HG02870 (cell line): ENCODE results near the gene PDE10A.
"Not testable (repeated sequence)": the region's sequence is repeated elsewhere in the genome, so short reads cannot be mapped to it uniquely, and the experiment has no call there.

Experiments
- ATAC-seq: cut with Tn5 transposase; IDR thresholded peaks from one replicate; pipeline ENCODE4 v1.9.1; 2021; ENCODE audit warnings: mild to moderate bottlenecking, moderate library complexity; ENCODE audit not compliant: unreplicated experiment

The PDE10A gene

DNA sequence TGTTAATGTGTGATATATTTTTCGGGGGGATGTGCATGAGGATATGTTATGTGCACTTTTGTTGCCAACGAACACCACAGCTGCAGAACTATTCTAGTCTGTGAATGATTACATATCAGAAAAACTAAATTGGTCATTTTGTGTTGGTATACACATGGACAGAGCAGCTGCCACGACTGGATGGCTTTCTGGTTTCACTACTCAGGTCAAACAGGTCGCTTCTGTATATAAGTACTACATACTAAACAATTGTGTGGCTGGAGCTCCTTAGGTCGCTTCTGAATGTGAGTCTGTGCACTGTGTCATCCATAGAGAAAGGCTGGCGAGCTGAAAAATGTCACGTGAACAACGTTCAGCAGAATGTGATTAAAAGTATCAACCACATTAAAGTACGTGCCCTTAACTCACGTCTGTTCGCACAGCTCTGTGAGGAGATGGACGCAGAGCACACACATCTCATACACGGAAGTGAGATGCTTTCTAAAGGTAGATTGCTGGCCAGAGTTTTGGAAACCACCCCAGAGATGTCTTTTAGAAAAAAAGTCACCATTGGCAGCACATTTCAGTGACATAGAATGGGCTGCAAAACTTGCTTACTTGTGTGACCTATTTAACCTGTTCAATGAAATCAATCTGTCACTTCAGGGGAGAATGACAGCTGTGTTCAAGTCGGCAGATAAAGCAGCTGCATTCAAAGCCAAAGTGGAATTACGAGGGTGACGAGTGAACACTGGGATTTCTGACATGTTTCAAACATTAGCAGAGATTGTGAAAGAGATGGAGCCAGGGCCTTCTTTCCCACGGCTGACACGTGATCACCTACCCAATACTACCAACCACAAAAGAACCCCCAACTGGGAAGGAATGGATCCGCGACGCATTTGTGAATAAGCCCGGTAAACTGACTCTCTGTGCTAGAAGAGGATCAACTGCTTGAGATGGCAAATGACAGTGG is 176.6 kb downstream of the PDE10A start:
- no peak for ATAC-seq

DNA sequence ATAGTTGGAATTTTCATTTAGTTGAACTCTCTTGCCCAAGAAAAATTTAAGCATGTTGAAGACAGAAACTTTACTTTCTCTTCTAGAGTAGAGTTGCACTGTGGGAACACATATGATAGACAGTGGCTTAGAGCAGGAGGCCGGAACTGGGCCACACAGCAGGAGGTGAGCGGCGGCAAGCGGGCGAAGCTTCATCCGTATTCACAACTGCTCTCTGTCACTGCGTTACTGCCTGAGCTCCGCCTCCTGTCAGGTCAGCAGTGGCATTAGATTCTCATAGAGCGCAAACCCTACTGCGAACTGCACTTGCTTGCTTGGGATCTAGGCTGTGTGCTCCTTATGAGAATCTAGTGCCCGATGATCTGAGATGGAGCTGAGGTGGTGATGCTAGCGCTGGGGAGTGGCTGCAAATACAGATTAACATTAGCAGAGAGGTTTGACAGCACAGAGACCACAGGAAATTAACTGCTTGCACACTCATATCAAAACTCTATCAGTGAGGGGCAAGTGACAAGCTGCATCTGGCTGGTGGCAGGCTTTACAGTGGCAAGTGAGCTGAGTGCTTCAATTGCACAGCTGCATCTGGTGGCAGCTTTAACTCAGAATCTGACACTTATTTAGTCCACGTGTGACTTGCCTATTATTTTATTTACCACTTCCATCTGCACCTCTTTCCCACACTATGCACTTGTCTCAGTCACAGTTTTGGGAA is 178.7 kb downstream of the PDE10A start:
- no peak for ATAC-seq

DNA sequence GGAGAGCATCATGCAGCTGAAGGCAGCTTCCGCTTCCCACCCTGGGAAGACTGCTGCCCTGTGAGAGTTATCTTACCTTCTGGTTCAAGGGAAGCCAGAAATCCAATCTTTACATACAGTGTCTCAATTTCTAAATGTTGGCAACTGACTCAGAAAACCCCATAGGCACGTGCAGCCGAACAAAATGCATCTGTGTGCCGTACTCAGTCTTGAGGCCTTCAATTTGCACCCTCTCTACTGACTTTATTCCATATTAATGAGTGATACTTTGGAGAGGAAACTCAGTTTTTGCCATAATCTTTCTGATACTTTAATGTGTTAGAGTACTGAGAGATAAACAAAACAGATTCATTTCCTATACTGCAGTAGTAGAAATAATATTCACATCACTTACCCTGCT is 181.1 kb downstream of the PDE10A start:
- no peak for ATAC-seq

DNA sequence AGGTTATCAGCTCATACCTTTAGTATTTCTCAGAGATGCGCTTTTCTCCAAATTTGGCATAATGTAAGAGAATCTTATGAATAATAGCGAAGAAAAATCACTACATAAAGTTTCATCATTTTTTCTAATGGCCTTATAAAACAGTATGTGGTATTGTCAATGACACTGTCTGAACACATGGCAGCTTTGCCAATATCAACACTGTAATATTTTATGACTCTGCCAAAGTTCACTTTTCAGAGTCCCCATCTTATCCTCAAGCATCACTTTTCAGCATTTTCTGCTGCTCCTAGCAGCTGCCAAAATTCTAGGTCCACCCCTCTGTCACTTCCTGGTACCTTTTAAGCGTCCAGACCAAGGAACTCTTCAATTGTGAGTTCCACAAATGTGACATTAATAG is 182.1 kb downstream of the PDE10A start:
- ATAC-seq = no peak

DNA sequence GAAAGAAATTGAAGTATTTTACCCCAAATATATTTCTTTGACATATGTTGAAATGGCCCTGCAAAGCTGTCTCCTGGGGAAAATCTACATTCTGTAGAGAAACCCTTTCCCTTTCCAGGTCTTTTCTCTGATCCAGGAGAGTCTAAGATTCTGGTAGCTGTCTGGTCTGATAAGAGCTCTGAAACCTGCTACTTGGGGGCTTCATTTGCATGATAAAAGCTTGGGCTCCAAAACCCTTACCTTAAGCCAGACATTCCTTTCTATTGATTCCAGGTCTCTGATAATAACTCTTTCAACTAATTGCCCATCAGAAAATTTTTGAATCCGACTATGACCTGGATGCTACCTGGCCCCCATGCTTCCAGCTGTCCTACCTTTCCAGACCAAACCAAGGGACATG is 184.5 kb downstream of the PDE10A start:
- no peak for ATAC-seq

DNA sequence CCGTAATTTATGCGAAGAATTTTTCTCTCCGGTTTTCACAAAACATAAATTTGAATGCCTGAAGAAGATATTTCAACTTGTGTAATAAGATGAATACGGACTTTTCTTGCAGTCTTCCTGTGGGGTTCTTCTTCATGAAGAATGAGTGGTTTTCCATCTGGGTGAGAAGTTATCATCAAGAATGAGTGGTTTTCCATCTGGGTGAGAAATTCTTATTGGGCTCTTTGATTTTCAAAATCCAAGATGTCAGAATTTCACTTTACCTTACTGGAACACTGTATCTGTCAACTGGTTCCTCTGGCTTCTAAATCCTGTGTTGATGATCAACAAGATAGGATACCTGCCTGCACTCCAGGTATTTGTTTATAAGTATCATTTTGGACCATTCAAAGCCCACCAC is 193.6 kb downstream of the PDE10A start:
- no peak for ATAC-seq

DNA sequence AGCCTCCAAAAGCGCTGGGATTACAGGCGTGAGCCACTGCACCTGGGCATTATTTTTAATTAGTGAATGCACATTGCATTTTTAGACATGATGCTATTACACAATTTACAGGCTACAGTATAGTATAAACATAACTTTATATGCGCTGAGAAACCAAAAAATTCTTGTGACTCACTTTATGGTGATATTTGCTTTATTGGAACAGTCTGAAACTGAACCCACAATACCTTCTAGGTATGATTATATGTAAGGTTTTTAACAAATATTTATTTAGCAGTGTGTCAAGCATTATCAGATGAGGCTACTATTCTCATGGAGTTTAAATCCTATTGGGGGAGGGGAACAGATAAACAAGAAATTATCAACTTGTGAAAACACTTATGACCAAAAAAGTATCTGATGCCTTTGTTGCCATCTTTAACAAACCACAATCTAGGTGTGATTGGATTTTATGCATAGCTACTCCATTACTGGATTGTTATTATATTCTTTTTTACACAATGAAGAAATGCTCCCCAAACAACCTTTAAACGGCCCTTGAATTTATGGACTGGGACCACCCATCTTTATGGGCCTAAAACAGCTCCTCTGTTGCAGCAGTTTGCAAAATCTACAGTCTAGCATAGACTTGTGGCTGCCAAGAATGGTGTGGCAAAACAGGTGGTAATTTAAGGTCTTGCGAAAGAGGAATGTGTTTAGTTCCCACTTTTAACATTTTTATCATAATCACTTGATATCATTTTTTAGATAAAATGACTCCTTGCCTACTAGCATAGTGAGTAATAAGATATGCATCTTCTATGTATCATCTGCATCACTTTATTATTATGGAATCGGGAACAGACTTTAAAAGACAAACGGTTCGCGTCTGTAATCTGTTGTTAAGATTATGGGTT is 194.5 kb downstream of the PDE10A start:
- no peak for ATAC-seq

DNA sequence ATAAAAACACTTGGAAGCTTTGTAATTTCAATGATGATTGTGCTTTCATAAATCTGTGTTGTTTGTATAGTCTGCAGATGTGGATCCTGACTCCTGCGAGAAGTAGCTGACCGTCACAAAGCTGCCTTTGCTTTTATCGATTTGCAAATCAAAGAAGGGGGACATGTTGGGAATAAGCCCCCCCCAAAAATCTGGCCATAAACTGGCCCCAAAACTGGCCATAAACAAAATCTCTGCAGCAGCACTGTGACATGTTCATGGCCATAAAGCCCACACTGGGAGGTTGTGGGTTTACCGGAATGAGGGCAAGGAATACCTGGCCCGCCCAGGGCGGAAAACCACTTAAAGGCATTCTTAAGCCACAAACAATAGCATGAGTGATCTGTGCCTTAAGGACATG is 199.5 kb downstream of the PDE10A start:
- not testable (repeated sequence) for ATAC-seq

DNA sequence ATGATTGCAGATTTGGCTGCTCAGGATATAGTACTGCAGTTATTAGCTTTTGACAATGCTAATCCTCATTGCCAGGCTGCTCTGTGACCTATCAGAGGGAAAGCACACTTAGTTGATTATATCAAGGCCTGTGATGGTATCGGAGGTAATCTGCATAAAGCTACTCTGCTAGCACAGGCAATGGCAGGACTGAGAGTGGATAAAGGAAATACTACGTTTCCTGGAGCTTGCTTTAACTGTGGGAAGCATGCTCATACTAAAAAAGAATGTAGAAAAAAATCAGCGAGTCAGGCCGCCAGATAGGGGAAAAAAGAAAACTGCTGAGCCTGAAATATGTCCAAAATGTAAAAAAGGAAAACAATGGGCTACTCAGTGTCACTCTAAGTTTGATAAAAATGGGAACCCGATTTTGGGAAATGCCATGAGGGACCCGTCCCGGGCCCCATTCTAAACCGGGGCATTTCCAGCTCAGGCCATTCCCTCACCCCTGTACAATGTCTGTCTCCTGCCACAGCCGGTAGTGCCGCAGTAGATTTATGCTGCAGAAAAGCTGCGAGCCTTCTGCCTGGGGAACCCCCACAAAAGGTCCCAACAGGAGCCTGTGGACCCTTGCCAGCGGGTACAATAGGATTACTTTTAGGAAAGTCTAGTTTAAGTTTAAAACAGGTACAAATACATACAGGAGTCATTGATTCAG is 203.3 kb downstream of the PDE10A start:
- not testable (repeated sequence) for ATAC-seq

DNA sequence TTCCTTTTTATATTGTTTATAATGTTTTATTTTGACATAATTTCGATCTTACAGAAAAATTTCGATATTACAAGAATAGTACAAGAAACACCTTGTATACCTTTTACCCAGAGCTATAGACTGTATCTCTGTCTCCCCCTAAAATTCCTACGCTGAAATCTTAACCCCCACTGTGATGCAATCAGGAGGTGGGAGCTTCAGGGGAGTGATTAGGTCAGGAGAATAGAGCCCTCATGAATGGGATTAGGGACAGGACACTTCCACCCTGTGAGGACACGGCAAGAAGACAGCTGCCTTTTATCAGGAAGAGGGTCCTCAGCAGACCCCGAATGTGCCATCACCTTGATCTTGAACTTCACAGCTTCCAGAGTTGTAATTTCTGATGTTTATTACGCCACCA is 204.9 kb downstream of the PDE10A start:
- ATAC-seq = no peak

DNA sequence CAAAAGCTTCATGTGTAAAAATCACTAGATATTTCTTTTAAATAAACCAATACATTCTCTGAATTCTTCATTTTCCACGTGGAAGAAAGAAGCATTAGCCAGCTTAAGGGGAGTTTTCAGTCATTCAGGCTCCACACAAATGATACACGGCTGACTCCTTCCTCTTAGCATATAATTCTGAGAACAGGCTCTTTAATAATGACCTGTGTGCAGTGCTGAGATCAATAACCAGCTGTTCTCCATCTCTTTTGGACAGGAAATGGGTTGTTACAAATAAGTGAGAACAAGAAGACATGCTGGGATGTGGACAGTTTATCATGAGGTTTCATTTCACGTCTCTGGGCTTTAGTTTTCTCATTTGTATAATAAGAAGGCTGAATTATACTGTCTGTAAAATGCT is 206.8 kb downstream of the PDE10A start:
- no peak for ATAC-seq

DNA sequence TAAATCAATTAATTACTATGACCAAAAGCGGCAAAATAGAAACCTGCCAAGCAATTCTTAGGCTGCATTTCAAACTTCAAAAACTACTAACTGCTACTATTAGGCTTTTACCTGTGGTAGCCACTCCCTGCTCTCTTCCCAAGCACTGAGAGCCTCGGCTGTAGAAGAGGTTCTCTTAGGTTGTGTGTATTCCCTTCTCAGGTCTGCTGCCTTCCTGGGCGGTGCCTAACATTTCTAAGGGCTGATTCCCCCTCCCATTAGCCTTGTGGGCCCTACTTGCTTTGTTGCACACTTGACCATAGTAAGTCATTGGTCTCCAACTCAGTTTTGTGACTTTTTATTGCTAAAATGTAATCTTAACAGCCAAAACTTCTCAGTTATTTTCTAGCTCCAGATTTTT is 207.6 kb downstream of the PDE10A start:
- ATAC-seq = no peak

DNA sequence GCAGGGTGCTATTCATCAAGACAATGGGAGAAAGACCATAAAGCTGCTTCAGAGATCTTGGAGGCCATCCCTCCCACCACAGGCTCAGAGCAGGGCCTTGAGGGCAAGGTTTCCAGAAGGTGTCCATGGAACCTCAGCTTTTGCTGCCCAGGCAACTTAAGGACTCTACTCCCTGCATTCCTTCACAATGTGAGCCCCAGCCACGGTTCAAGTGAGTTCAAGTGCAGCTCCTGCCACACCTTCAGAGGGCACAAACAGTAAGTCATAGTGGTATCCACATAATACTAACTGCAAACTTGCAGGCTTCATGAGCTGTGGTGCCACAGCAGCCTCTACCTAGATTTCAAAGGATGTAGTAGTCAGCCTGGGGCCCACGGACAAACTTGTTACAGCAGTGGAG is 209.6 kb downstream of the PDE10A start:
- ATAC-seq = no peak

DNA sequence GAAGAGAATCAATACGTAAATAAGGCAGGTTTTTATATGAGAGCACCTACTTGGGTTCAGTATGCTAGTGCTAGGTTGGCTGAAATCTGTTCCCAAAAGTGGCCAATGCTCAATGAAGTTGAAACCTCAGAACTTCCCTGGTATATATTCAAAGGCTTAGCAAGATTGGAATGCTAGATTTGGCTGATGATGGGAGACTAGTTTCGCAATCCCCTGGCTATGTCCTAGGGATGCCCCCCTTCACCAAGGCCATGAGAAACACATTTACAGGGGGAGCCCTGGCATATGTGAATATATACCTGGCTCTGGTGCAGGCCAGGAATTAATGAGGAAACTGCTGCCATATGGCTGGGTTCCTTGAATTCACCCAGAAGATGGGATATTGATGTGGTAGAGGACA is 211.2 kb downstream of the PDE10A start:
- no peak for ATAC-seq

DNA sequence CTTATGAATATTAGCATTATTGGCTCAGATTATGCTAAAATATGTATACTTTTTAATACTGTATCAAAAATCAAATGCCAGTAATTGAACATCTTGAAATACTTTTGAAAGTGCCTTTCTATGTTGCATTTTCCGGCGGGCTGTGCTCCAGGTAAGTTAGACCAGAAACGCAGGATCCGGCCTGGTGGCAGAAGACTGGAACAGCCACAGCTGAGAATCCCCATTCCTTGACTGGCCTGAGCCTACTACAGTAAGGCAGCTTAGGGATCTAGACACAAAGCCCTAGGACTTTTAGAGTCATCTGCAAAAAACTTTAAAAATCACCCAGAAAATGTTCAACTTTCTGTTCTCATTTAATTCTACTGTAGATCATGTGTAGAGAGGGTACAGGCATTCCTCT is 214.8 kb downstream of the PDE10A start:
- no peak for ATAC-seq

DNA sequence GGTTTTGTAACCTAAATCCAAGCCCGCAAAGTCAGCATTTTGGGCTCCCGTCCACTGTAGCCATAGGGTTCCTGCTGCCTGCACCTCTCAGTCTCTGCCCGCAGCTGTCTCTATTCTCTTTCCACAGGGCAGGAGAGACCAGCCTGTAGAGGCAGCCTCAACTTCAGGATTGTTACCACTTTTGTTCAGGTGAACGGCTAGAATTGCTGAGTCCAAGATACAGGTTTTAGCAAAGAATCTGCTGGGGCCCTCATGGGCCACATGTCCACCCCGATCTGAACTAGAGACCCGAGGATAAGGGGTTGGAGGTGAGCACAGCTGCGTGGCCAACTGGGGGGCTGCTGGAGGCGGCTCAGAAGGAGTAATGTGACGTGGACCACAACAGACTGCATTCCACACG is 215.9 kb downstream of the PDE10A start:
- no peak for ATAC-seq

DNA sequence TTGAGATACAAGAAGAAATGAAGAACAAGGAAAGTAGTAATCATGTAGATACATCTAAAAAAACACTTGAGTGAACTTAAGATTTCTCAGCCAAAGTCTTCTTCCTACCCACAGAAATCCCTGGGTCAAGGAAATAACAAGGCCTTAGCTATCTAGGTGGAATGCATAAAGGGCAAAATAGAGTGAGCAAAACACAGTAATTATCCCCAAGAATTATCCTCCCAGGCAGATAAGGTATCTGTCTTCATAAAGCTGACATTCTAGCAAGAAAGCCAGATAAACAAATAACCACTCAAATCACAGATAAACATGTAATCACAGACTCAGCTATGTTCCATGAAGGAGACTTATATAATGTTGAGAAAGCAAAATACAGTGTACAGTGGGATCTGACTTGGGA is 216.7 kb downstream of the PDE10A start:
- ATAC-seq = no peak

DNA sequence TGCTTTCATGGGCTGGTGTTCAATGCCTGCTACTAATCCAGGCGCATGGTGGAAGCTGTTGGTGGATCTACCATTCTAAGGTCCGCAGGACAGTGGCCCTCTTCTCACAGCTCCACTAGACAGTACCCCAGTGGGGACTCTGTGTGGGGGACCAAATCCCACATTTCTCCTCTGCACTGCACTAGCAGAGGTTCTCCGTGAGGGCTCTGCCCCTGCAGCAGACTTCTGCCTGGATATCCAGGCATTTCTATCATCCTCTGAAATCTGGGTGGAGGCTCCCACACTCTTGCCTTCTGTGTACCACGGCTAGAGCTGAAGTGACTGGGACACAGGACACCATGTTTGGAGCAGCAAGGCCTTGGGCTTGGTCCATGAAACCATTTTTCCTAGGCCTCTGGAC is 219.6 kb downstream of the PDE10A start:
- ATAC-seq = no peak

DNA sequence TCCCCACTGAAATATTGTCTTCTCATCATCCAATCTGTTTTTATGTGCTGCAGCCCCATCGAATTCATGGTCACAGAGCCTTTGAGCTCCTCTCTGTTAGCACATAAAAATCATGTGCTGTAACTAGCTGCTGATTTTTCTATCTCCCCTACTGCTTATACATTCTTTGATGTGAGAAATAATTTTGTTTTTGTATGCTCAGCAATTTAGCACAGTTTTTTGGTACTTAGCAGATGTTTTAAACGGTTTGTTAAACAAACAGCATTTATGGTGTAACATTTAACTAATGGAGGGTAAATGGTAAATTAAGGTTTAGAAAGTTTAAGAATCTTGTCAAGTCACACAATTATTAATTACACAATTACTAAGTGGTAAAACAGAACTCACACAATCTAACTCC is 221.9 kb downstream of the PDE10A start:
- ATAC-seq = no peak

DNA sequence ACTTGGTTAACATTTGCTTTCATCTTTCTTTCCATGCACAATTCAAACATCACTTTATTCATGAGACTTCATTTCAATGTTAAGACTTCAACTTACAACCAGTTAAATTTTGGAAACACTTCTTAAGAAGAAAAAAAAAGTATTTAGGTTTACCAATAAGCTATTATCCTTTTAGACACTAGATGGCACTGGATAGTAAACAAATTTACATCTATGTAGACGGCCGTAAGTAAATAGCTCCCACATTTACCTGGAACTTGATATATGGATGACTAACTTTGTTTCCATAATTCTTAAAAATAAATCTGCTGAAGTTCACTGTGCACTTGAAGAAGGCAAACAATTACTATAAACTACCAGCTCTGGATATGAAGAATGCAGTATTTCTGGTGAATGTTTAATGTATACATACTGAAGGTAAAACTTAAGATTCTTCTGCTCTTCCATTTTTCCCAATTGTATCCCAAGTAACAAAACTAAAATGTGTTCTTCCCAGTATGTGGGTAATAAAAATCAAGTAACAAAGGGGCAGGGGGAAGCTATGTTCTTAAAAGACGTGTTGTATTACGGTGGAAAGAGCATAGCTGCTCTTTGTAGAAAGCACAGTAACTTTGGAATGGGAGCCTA is 223.0 kb downstream of the PDE10A start:
- ATAC-seq = no peak
